Omental fat pad (tissue), 4 donors: ENCODE measurements around the gene ASF1A. TPM values are rescaled to one million over a fixed set of nuclear protein-coding genes. Genes with fewer than 3 reads are reported as not detected.

Experiments
- ATAC-seq: fragments of 150-250 bp; one replicate; pipeline ENCODE4 v1.9.1; 2016; ENCODE audit warnings: mild to moderate bottlenecking, moderate library complexity; ENCODE audit not compliant: low FRiP score
- DNase-seq: peaks from one replicate; pipeline ENCODE4 v3.0.0-alpha.2; 2019; ENCODE audit warnings: low spot score
- total RNA-seq, 4 donors: library from RNA; depleted of rRNA; stranded (reverse); fragments of >200 nt; gene quantifications; one replicate each; pipeline ENCODE4 v1.1.0, GENCODE V29; 2016
- TF ChIP-seq, protein P1 (sequence below), 3 donors: fragments of 450-650 bp; IDR thresholded peaks; one replicate each; pipeline ENCODE4 v1.5.1; 2016 to 2017; ENCODE audit warnings: antibody characterized with exemption in 3 of 3, mild to moderate bottlenecking in 3 of 3, moderate library complexity in 2 of 3

ASF1A gene
- total RNA-seq, 4 donors from 2014 or later = 4.3 to 9.3 (median 5.7) TPM

- TF ChIP-seq, protein P1, sequence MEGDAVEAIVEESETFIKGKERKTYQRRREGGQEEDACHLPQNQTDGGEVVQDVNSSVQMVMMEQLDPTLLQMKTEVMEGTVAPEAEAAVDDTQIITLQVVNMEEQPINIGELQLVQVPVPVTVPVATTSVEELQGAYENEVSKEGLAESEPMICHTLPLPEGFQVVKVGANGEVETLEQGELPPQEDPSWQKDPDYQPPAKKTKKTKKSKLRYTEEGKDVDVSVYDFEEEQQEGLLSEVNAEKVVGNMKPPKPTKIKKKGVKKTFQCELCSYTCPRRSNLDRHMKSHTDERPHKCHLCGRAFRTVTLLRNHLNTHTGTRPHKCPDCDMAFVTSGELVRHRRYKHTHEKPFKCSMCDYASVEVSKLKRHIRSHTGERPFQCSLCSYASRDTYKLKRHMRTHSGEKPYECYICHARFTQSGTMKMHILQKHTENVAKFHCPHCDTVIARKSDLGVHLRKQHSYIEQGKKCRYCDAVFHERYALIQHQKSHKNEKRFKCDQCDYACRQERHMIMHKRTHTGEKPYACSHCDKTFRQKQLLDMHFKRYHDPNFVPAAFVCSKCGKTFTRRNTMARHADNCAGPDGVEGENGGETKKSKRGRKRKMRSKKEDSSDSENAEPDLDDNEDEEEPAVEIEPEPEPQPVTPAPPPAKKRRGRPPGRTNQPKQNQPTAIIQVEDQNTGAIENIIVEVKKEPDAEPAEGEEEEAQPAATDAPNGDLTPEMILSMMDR (IDR thresholded peaks at IDR 0.05) = no peak
- no peak for DNase-seq
- ATAC-seq = no peak
These were observed 22.6 kb upstream of the ASF1A start for GRCh38 chr6:118871331-118871730.

DNA sequence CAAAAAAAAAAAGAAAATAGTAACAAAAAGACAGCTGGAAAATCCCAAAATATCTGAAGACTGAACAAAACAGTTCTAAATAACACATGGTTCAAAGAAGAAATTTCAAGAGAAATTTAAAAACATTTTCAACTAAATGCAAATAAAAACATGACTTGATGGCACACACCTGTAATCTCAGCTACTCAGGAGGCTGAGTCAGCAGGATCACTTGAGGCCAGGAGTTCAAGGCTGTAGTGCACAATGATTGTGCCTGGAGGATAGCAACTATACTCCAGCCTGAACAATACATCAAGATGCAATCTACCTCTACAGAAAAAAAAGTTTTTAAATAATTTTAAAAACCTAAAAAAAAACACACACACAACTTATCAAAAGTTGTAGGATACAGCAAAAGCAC, 21.6 kb upstream of the ASF1A start:
- no peak for DNase-seq
- TF ChIP-seq, protein P1 (IDR thresholded peaks at IDR 0.05) = no peak
- no peak for ATAC-seq

DNA sequence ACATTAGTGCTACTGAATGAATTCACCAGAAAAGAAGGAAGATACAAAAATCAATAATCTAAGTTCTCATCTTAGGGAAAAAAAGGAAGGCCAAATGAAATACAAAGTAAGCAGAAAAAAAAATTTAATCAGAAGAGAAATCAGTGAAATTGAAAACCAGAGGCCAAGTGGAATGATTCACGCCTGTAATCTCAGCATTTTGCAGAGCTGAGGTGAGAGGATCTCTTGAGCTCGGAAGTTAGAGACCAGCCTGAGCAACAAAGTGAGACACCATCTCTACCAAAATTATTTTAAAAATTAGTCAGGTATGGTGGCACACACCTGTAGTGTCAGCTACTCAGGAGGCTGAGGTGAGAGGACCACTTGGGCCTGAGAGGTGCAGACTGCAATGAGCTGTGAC, 21.2 kb upstream of the ASF1A start:
- TF ChIP-seq, protein P1 (IDR thresholded peaks at IDR 0.05) = no peak
- DNase-seq (no peak), ATAC-seq (no peak)

DNA sequence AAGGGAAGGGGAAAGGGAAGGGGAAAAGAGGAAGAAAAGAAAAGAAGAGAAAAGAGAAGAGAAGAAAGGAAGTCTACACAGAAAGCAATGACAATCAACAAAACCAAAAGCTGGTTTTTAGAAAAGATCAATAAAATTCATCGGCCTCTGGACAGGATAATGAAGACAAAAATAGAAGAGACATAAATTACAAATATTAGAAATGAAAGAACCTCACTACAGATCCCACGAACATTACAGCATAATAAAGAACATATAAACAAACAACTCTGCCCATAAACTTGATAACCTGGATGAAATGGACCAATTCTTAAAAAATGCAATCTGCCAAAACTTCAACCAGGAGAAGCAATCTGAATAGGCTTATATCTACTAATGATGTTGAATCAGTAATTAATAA, 20.7 kb upstream of the ASF1A start:
- TF ChIP-seq, protein P1 (IDR thresholded peaks at IDR 0.05) = no peak
- DNase-seq (no peak), ATAC-seq (no peak)

- TF ChIP-seq, protein P1 (IDR thresholded peaks at IDR 0.05) = no peak
- DNase-seq = no peak
- no peak for ATAC-seq
These were observed 18.3 kb upstream of the ASF1A start for GRCh38 chr6:118875672-118876071.

- TF ChIP-seq, protein P1 (IDR thresholded peaks at IDR 0.05) = no peak
- ATAC-seq (no peak), DNase-seq (no peak)
These were observed 17.8 kb upstream of the ASF1A start for GRCh38 chr6:118876198-118876597.

DNA sequence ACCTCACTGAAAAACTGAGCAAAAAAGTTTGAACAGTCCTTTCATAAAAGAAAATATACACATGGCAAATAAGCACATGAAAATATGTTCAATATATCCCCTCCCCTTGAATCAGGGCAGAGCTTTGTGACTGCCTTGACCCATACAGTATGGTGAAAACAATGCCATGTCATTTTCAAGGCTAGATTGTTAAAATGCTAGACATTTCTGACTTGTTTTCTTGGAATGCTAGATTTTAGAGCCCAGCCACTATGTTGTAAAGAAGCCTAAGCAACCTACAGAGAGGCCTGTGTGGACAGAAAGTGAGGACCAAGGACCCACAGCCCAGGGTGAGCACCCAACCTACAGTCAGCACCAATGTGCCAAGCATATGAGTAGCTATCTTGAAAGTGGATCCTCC, 17.1 kb upstream of the ASF1A start:
- no peak for DNase-seq
- no peak for ATAC-seq

More for the DNA sequence above, 17.1 kb upstream of the ASF1A start:
- TF ChIP-seq, protein P1 (IDR thresholded peaks at IDR 0.05) = no peak
